ENCODE data around the gene CD47.

GRCh38 chr3:108018552-108018951 lies 72.3 kb downstream of the CD47 start:
- TF ChIP-seq MXI1 (IDR thresholded peaks at IDR 0.05; ENCODE audit: borderline replicate concordance, low read depth, low read length), result no peak
- no peak for TF ChIP-seq CTCF (conservative IDR thresholded peaks at IDR 0.05; ENCODE audit: low read depth, low read length)
- no peak for TF ChIP-seq RAD21 (IDR thresholded peaks at IDR 0.05; ENCODE audit: low read length)
- no peak for TF ChIP-seq CEBPB (IDR thresholded peaks at IDR 0.05; ENCODE audit: low read depth, low read length)
- no peak for TF ChIP-seq RFX5 (IDR thresholded peaks at IDR 0.05; ENCODE audit: low read depth, low read length)
- TF ChIP-seq USF2 (IDR thresholded peaks at IDR 0.05; ENCODE audit: low read depth, low read length), result no peak
- no peak for TF ChIP-seq POLR2A (IDR thresholded peaks at IDR 0.05; ENCODE audit: low read depth, low read length)
- no peak for TF ChIP-seq MAFK (IDR thresholded peaks at IDR 0.05; ENCODE audit: low read depth, low read length)

Data from IMR-90 (cell line).